Measurements from ENCODE around the gene FBXL13. TPM values are rescaled to one million over a fixed set of nuclear protein-coding genes. Genes with fewer than 3 reads are reported as not detected.
"Not testable (repeated sequence)": the region's sequence is repeated elsewhere in the genome, so short reads cannot be mapped to it uniquely, and the experiment has no call there.

The FBXL13 gene
- total RNA-seq, 1 experiment from 2014 or later: 1.5 TPM

- no peak for DNase-seq (ENCODE audit: low spot score)
These were observed 215.4 kb downstream of the FBXL13 start for GRCh38 chr7:102859084-102859798.

GRCh38 chr7:102856036-102856435 lies 218.6 kb downstream of the FBXL13 start:
- no peak for DNase-seq (ENCODE audit: low spot score)

GRCh38 chr7:102849538-102849937 lies 225.1 kb downstream of the FBXL13 start:
- DNase-seq (ENCODE audit: low spot score): no peak

GRCh38 chr7:102849079-102849478 lies 225.5 kb downstream of the FBXL13 start:
- DNase-seq (ENCODE audit: low spot score): no peak

- DNase-seq (ENCODE audit: low spot score): no peak
These were observed 229.2 kb downstream of the FBXL13 start for GRCh38 chr7:102845346-102845745.

GRCh38 chr7:102843850-102844249 lies 230.7 kb downstream of the FBXL13 start:
- no peak for DNase-seq (ENCODE audit: low spot score)

GRCh38 chr7:102842284-102842683 lies 232.3 kb downstream of the FBXL13 start:
- DNase-seq (ENCODE audit: low spot score): no peak

GRCh38 chr7:102841290-102841689 lies 233.3 kb downstream of the FBXL13 start:
- no peak for DNase-seq (ENCODE audit: low spot score)

- no peak for DNase-seq (ENCODE audit: low spot score)
These were observed 234.2 kb downstream of the FBXL13 start for GRCh38 chr7:102840404-102840803.

GRCh38 chr7:102838572-102839101 lies 236.0 kb downstream of the FBXL13 start:
- not testable (repeated sequence) for DNase-seq (ENCODE audit: low spot score)

- no peak for DNase-seq (ENCODE audit: low spot score)
These were observed 236.8 kb downstream of the FBXL13 start for GRCh38 chr7:102837802-102838201.

GRCh38 chr7:102836977-102837376 lies 237.6 kb downstream of the FBXL13 start:
- DNase-seq (ENCODE audit: low spot score): peak; percentile 22

GRCh38 chr7:102836191-102836919 lies 238.2 kb downstream of the FBXL13 start:
- DNase-seq (ENCODE audit: low spot score): peak; percentile 95

- peak; percentile 90 for DNase-seq (ENCODE audit: low spot score)
These were observed 239.6 kb downstream of the FBXL13 start for GRCh38 chr7:102834999-102835398.

GRCh38 chr7:102834466-102834865 lies 240.1 kb downstream of the FBXL13 start:
- no peak for DNase-seq (ENCODE audit: low spot score)

GRCh38 chr7:102833343-102833742 lies 241.3 kb downstream of the FBXL13 start:
- no peak for DNase-seq (ENCODE audit: low spot score)

GRCh38 chr7:102832674-102833073 lies 241.9 kb downstream of the FBXL13 start:
- DNase-seq (ENCODE audit: low spot score): no peak

GRCh38 chr7:102830197-102830596 lies 244.4 kb downstream of the FBXL13 start:
- no peak for DNase-seq (ENCODE audit: low spot score)

GRCh38 chr7:102829075-102829474 lies 245.5 kb downstream of the FBXL13 start:
- no peak for DNase-seq (ENCODE audit: low spot score)

GRCh38 chr7:102828286-102828685 lies 246.3 kb downstream of the FBXL13 start:
- no peak for DNase-seq (ENCODE audit: low spot score)

GRCh38 chr7:102823390-102824119 lies 251.0 kb downstream of the FBXL13 start:
- no peak for DNase-seq (ENCODE audit: low spot score)

- DNase-seq (ENCODE audit: low spot score): no peak
These were observed 252.4 kb downstream of the FBXL13 start for GRCh38 chr7:102821994-102822747.

All from A172 (cell line).